AG04449 (cell line): ENCODE results near the gene LONP1.

ENCODE experiments used
- CTCF ChIA-PET: fragments of 350-600 bp; formaldehyde crosslinking; extraction: SDS; loops from one replicate; lab custom pipeline; 2021; ENCODE audit warnings: antibody characterized with exemption; lab: Yijun Ruan, JAX
- POLR2A ChIA-PET: fragments of 400-600, 350-600 bp; formaldehyde crosslinking; extraction: SDS; loops from one replicate; lab custom pipeline; 2020; ENCODE audit warnings: antibody characterized with exemption, inconsistent platforms; lab: Yijun Ruan, JAX
- DNase-seq: peaks from one replicate; pipeline ENCODE4 v3.0.0-alpha.2; 2010; ENCODE audit warnings: low read depth, low spot score
- H3K4me3 ChIP-seq: 2 replicates; pipeline ENCODE4 v1.5.1; 2011; ENCODE audit warnings: low read depth, mild to moderate bottlenecking, control low read depth, low read length
- CTCF ChIP-seq: IDR thresholded peaks from one replicate; pipeline ENCODE4 v1.5.1; 2011; ENCODE audit warnings: mild to moderate bottlenecking, moderate library complexity, low read length, control low read depth, inconsistent platforms; ENCODE audit not compliant: insufficient read depth; ENCODE audit errors: missing control alignments

The LONP1 gene

GRCh38 chr19:5684694-5685430 lies 35.1 kb downstream of the LONP1 start:
- CTCF ChIA-PET: interaction anchor here (5.3 kb wide), 1 partner anchor 31 kb away, joined by 58 read pairs; no protein-coding TSS in a partner anchor
- no peak overlapping the region for H3K4me3 ChIP-seq
- no peak for DNase-seq
- POLR2A ChIA-PET: no interaction called here
- TF ChIP-seq CTCF: no peak

GRCh38 chr19:5683177-5683886 lies 36.6 kb downstream of the LONP1 start:
- ChIA-PET CTCF (no interaction called here), POLR2A (interaction anchor here (0.5 kb wide), 1 partner anchor 146 kb away, joined by 7 read pairs; no protein-coding TSS in a partner anchor)
- TF ChIP-seq CTCF: no peak
- no peak for DNase-seq
- H3K4me3 ChIP-seq: no peak overlapping the region

- H3K4me3 ChIP-seq: no peak overlapping the region
- no peak for DNase-seq
- ChIA-PET CTCF (interaction anchor here (1.9 kb wide), 1 partner anchor 9 kb away, joined by 12 read pairs; no protein-coding TSS in a partner anchor), POLR2A (no interaction called here)
- TF ChIP-seq CTCF: no peak
Measured at GRCh38 chr19:5682107-5682482, 37.9 kb downstream of the LONP1 start.

- POLR2A ChIA-PET: no interaction called here
Measured at GRCh38 chr19:5681391-5682106, 38.4 kb downstream of the LONP1 start.

More at GRCh38 chr19:5681391-5682106, 38.4 kb downstream of the LONP1 start:
- DNase-seq: no peak
- CTCF ChIA-PET: interaction anchor here (1.2 to 1.9 kb wide), 2 partner anchors 8 to 10 kb away, joined by 3 to 12 read pairs; partner anchors contain the start of gene RPL36
- TF ChIP-seq CTCF: no peak
- peak overlapping the region; percentile 98 for H3K4me3 ChIP-seq
